ENCODE measurements around the gene CACNA1E.

GRCh38 chr1:181451661-181452230 is 31.6 kb upstream of the CACNA1E start:
- TF ChIP-seq ZFP3 (CRISPR knock-in tag; IDR thresholded peaks at IDR 0.05), result no peak
- no peak for TF ChIP-seq ESRRG (CRISPR knock-in tag; IDR thresholded peaks at IDR 0.05)
- no peak for TF ChIP-seq OSR1 (CRISPR knock-in tag; IDR thresholded peaks at IDR 0.05)
- TF ChIP-seq GLIS3 (CRISPR knock-in tag; IDR thresholded peaks at IDR 0.05), result no peak
- TF ChIP-seq PATZ1 (CRISPR knock-in tag; IDR thresholded peaks at IDR 0.05; ENCODE audit: borderline replicate concordance), result no peak
- TF ChIP-seq CSDC2 (CRISPR knock-in tag; IDR thresholded peaks at IDR 0.05), result no peak
- no peak for TF ChIP-seq TCF4 (CRISPR knock-in tag; IDR thresholded peaks at IDR 0.05; ENCODE audit: borderline replicate concordance)
- no peak for TF ChIP-seq TSHZ2 (CRISPR knock-in tag; IDR thresholded peaks at IDR 0.05)
- TF ChIP-seq ZNF70 (CRISPR knock-in tag; IDR thresholded peaks at IDR 0.05), result no peak
- TF ChIP-seq SNAI2 (CRISPR knock-in tag; IDR thresholded peaks at IDR 0.05), result no peak

Data from SK-N-SH treated with all-trans-retinoic acid at 6 μM for 48 hours (cell line).